SU-DHL-6 (cell line): ENCODE results near the gene DAAM2.

Experiments
- H2AFZ ChIP-seq: fragments of 200-600 bp; sonication (generic); 2 replicates; pipeline ENCODE4 v1.6.1; 2014; ENCODE audit warnings: low read depth, mild to moderate bottlenecking, moderate library complexity, mixed read lengths, antibody characterized with exemption, low read length; ENCODE audit not compliant: severe bottlenecking
- H3F3A ChIP-seq: fragments of 200-600 bp; shearing (Covaris generic); 2 replicates; pipeline ENCODE4 v1.6.0; 2016; ENCODE audit warnings: antibody characterized with exemption, mild to moderate bottlenecking; ENCODE audit not compliant: insufficient read depth
- H3K27ac ChIP-seq: fragments of 200-600 bp; sonication (generic); 2 replicates; pipeline ENCODE4 v1.5.1; 2016; ENCODE audit warnings: low read depth, mild to moderate bottlenecking, low read length, moderate library complexity, mixed read lengths
- H3K27me3 ChIP-seq: fragments of 200-600 bp; sonication (generic), shearing (Covaris generic); 2 replicates; pipeline ENCODE4 v1.6.0; 2014; ENCODE audit warnings: mild to moderate bottlenecking, low read length
- H3K36me3 ChIP-seq: fragments of 200-600 bp; sonication (generic); 2 replicates; pipeline ENCODE4 v1.6.1; 2014; ENCODE audit warnings: mild to moderate bottlenecking, low read length, mixed read lengths
- H3K4me2 ChIP-seq: fragments of 300-600, 200-600 bp; shearing (Covaris generic), sonication (generic); 2 replicates; pipeline ENCODE4 v1.6.0; 2014; ENCODE audit warnings: low read length, low read depth, mild to moderate bottlenecking; ENCODE audit not compliant: poor library complexity, severe bottlenecking
- H3K4me3 ChIP-seq: fragments of 200-600 bp; sonication (generic); 2 replicates; pipeline ENCODE4 v1.5.1; 2014; ENCODE audit warnings: antibody characterized with exemption, low read length, mild to moderate bottlenecking, mixed read lengths; ENCODE audit not compliant: insufficient read depth, poor library complexity, severe bottlenecking
- H3K79me2 ChIP-seq: fragments of 200-600 bp; sonication (generic); 2 replicates; pipeline ENCODE4 v1.6.1; 2014; ENCODE audit warnings: mild to moderate bottlenecking, low read length, moderate library complexity; ENCODE audit not compliant: insufficient read depth
- H3K9ac ChIP-seq: fragments of 200-600 bp; sonication (generic); 2 replicates; pipeline ENCODE4 v1.7.0; 2014; ENCODE audit warnings: mild to moderate bottlenecking, low read length
- H3K9me2 ChIP-seq: fragments of 200-600 bp; sonication (generic); replicated peaks from 2 replicates; pipeline ENCODE4 v1.6.1; 2014; ENCODE audit warnings: low read length; ENCODE audit not compliant: insufficient read depth
- H3K9me3 ChIP-seq: fragments of 200-600 bp; sonication (generic); 2 replicates; pipeline ENCODE4 v1.6.1; 2014; ENCODE audit warnings: low read length, mixed read lengths; ENCODE audit not compliant: insufficient read depth
- H4K20me1 ChIP-seq: fragments of 200-600 bp; sonication (generic); 2 replicates; pipeline ENCODE4 v1.6.1; 2014; ENCODE audit warnings: low read depth, mild to moderate bottlenecking, antibody characterized with exemption, low read length, moderate library complexity, mixed read lengths
- EZH2phosphoT487 ChIP-seq: fragments of 200-600 bp; sonication (generic), shearing (Covaris generic); conservative IDR thresholded peaks from 2 replicates; pipeline ENCODE4 v1.6.1; 2018; ENCODE audit warnings: mild to moderate bottlenecking, antibody characterized with exemption, low read length, moderate library complexity, mixed read lengths
- TF ChIP-seq, protein P1 (sequence below): fragments of 200-600 bp; sonication (generic); IDR thresholded peaks from one replicate; pipeline ENCODE4 v1.5.1; 2017; ENCODE audit warnings: antibody characterized with exemption, mild to moderate bottlenecking, low read length, moderate library complexity; ENCODE audit not compliant: insufficient read depth, poor library complexity, severe bottlenecking

Gene DAAM2

DNA sequence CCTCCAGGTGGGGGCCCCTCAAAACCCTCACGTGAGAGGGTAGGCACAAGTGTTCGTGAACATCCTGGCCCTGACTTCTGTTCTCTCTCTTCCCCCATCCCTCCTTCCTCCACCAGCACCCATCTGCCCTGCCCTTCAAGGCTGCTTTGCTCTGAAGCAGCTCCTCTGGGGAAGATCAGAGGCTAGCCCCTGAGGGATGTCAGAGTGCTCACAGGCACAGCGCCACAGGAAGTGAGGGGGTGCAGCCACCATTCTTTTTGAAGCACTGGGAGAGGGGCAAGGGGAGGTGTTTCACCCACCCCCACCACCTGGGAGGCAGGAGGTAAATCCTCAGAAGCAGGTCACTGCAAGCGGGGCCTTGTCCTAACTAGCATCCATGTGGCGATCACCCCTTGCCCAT, 130.6 kb downstream of the DAAM2 start:
- Histone ChIP-seq H3K36me3 (no peaks in the 10 kb centered on the region), H2AFZ (no peak overlapping the region), H3K79me2 (no peaks in the 10 kb centered on the region), H3K4me2 (no peak overlapping the region), H3K9me3 (no peaks in the 10 kb centered on the region), H3F3A (no peaks in the 10 kb centered on the region), H3K27ac (no peak overlapping the region), H3K9me2 (0 out of 2 replicates have a peak, but pooled peaks cover 4% of the 10 kb centered on the region), H3K4me3 (no peak overlapping the region), H3K27me3 (no peaks in the 10 kb centered on the region; the same call in 1 of the 2 replicates), H4K20me1 (no peaks in the 10 kb centered on the region), H3K9ac (no peak overlapping the region)
- TF ChIP-seq EZH2phosphoT487: no peak
- TF ChIP-seq, protein P1, sequence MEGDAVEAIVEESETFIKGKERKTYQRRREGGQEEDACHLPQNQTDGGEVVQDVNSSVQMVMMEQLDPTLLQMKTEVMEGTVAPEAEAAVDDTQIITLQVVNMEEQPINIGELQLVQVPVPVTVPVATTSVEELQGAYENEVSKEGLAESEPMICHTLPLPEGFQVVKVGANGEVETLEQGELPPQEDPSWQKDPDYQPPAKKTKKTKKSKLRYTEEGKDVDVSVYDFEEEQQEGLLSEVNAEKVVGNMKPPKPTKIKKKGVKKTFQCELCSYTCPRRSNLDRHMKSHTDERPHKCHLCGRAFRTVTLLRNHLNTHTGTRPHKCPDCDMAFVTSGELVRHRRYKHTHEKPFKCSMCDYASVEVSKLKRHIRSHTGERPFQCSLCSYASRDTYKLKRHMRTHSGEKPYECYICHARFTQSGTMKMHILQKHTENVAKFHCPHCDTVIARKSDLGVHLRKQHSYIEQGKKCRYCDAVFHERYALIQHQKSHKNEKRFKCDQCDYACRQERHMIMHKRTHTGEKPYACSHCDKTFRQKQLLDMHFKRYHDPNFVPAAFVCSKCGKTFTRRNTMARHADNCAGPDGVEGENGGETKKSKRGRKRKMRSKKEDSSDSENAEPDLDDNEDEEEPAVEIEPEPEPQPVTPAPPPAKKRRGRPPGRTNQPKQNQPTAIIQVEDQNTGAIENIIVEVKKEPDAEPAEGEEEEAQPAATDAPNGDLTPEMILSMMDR: no peak

- Histone ChIP-seq H3K9ac (no peak overlapping the region), H3K36me3 (no peaks in the 10 kb centered on the region), H3K27me3 (no peaks in the 10 kb centered on the region; the same call in 1 of the 2 replicates), H3K4me3 (no peak overlapping the region), H3K27ac (no peak overlapping the region), H3F3A (no peaks in the 10 kb centered on the region), H4K20me1 (no peaks in the 10 kb centered on the region), H3K4me2 (no peak overlapping the region), H2AFZ (no peak overlapping the region), H3K79me2 (no peaks in the 10 kb centered on the region), H3K9me2 (no peaks in the 10 kb centered on the region), H3K9me3 (no peaks in the 10 kb centered on the region)
- no peak for TF ChIP-seq EZH2phosphoT487
- TF ChIP-seq, protein P1: no peak
Measured at GRCh38 chr6:39923394-39923793, 131.2 kb downstream of the DAAM2 start.

DNA sequence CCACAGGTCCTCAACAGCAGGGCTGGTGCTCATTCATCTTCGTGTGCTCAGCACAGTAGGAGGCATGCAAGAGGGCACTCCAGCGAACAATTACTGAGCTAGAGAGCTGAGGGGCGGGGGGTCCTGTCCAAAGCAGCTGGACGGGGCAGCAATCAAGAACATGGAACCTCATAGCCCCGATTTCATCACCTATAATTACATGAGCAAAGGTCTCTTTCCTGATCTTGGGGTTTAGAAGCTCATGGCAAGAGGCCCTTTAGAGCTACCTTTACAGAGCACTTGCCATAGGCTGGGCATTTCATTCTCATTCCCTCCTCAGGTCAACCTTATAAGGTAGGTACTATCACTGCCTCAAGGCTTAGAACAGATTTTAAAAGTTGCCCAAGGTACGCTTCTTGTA, 131.7 kb downstream of the DAAM2 start:
- Histone ChIP-seq H3K9me2 (no peaks in the 10 kb centered on the region), H3K4me2 (no peak overlapping the region), H3K27me3 (no peaks in the 10 kb centered on the region; the same call in 1 of the 2 replicates), H3K36me3 (no peaks in the 10 kb centered on the region), H4K20me1 (no peaks in the 10 kb centered on the region), H3K9ac (no peak overlapping the region), H2AFZ (no peak overlapping the region), H3K79me2 (no peaks in the 10 kb centered on the region), H3K27ac (no peak overlapping the region), H3K9me3 (no peaks in the 10 kb centered on the region), H3F3A (no peaks in the 10 kb centered on the region), H3K4me3 (no peak overlapping the region)
- TF ChIP-seq, protein P1: no peak
- no peak for TF ChIP-seq EZH2phosphoT487
